CD4-positive, alpha-beta T cell treated with Interferon alpha-2 for 1 hour (primary cell): ENCODE measurements around the gene SLCO2A1.

ENCODE experiments used
- DNase-seq, 2 donors: peaks; one replicate each; pipeline ENCODE4 v3.0.0-alpha.2; 2020 to 2022

Gene SLCO2A1

DNA sequence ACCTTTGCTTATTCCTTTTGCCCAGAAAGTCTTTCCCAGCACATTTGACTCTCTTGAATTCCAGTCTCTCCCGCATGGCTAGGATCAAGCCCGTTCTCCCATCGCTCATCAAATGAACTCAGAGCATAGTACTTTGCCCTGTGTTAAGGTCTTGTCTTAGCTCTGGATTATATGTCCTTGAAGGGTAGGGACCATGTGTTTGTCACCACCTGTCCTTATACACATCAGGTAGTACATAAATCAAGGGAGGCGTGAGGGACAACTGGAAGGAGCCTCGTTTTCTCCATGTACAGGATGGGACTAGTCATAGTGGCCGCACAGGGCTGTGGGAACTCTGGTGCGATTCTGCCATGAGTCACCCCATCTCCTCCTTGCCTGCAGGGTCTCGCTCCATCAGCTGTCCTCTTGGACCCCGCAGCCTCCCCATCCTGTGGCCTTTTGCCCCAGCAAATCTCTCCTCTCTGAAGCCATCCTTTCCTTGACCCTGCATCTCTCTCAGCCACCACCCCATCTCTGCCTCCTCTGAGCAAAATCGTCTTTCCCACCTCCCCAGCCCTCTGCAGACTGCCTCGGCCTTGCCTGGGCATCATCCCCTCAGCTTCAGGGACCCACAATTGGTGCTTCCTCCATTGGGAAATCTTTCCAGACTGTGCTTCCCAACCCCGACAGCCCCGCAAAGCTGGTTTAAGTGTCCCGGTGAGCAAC lies 100.7 kb downstream of the SLCO2A1 start:
- DNase-seq: no peak

DNA sequence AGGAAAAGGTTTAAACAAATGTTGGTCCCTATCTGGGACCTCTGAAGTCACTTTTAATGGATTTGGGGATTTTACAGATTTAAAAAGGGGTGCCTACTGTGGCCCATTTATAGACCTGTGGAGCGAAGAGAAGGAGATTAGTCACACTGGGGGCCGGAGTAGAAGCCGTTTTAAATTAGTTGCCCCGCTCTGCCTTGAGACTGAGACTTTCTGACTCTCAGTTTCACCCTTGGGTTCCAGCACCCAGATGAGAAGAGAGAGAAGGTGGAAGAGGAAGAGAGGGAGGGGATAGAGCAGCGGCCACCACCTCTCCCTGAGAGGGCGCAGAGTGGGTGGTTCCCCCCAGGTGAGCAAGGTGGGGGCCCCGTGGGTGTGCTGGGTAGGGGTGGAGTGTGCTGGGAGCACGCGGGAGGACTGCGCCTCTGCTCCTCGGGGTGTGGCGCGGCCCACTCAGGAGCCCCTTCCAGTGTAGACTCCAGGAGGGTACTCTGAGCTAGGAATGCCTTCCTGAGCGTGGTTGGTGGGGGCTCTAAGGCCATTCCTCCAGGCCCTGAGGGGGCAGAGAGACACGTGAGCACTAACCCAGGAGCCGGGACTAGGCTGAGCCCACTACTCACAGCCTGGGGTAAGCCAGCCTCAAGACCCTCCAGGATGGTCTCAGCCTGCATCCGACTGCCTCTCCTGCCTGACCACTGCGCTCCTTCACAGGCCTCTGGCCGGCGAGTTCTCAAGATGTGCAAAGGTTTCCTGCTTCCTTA lies 101.4 kb downstream of the SLCO2A1 start:
- no peak for DNase-seq

DNA sequence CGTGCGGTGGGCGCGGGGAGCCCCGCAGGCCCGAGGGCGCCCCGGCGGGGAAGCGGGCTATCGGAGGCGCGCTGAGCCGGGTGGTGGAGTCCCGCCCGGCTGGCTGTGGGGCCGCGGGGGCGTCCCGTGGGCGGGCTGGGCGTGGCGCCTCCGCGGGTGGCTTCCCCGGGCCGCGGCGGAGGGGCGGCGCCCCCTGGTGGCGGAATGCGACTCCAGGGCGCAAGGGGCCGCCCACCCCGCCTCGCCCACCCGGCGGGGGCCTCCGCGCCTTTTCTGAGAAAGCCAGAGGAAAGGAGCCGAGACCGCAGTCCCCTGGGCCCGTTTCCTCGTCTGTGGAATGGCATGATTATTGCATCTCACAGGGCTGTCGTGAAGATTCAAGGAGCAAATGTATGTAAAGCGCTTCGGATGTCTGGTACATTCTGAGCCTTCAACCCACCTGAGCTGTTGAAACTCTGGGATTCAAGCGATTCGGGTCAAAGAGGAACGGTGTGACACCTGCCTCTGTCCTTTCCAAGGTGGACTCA lies 102.1 kb downstream of the SLCO2A1 start:
- DNase-seq: peak; percentile 67 to 77

DNA sequence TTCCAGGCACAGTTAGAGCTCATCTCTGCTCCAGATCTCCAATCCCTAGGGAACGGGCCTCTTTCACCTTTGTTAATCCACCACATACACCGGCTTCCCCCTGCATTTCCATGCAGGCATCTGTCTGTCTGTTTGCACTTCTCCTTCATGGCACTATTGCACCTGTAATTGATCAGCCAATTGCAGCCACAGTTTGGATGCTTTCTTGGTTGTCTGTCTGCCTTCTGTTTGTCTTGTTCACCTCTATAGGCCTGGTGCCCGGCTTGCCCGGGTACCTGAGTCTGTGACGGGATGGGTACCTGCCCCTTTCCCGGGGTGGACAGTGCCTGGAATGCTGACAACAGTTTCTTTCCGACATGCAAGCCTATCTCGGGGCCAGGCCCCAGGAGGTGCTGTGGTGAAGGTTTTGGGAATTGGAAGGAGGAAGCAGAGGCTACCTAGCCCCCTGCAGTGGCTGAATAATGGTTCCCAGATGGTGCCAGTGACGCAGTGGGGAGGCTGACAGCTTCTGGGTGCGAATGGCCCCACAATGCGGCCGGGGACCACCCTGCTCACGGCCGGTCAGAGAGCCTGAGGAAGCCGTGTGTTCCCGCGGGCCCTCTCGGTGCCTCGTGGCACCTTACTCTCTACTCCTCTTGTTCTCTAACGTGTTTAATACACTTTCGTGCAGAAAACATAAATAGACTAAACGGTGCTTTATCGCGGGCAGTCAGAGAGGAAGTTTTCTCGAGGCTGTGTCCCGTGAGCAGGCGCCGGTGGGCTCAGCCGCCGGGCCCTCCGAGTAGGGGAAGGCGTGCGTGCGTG lies 102.8 kb downstream of the SLCO2A1 start:
- no peak for DNase-seq

DNA sequence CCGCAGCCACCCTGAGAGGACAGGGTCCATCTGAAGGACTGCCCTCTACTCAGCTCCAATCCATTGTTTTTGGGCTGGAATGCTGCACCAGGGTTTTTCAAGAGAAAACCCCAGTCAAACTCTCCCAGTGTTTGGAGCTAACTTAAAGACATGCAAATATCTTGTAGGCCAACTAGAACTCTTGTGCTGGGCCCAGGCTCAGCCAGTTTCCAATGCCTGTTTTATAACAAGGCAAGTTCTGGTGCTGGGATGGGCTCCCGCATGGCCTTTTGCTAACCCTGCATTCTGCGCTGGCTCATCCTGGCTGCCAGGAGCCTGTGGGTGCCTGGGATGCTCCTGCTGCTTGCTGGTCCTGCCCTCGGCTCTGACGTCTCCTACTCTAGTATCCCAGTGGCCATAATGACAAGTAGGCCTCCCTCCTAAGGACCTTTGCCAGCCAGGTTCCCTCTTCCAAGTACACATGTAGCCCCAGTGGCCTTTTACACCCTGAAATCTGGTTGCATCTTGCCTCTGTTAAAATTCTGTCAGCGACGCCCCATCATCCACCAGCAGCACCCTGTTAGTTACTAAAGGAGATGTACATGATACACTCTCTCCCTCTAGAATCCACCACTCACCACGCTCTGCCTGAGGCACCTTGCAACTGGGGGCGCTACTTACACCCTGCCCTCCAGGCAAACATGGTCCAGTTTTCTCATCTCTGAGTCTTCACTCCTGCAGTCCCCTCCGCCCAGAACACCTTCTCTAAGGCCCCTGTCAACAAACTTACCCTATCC lies 103.6 kb downstream of the SLCO2A1 start:
- DNase-seq: no peak

DNA sequence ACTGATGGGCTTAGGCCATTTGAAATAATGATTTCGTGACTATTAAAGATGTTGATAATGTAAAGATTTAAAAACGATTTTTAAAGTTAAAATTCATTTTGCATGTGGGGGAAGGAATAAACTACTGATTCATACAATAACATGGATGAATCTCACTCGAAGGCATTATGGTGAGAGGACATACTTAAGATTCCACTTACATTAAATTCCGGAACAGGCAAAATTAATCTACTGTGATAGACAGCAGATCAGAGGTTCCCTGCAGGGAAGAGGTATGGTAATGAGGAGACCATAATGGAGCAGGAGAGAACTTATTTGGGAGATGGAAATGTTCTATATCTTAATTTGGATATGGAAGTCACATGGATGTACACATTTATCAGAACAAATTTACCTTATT lies 105.7 kb downstream of the SLCO2A1 start:
- no peak for DNase-seq

DNA sequence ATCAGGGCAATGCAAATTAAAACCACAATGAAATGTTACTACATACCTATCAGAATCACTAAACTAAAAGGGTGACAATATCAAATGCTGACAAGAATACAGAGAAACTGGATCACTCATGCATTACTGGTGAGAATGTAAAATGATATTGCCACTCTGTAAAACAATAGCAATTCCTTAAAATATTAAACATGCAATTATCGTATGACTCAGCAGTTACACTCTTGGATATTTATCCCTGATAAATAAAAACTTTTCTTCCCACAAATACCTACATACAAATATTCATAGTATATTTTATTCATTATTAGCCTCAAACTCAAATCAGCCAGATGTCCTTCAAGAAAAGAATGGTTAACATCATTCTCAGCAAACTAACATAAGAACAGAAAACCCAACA lies 108.1 kb downstream of the SLCO2A1 start:
- DNase-seq: no peak

DNA sequence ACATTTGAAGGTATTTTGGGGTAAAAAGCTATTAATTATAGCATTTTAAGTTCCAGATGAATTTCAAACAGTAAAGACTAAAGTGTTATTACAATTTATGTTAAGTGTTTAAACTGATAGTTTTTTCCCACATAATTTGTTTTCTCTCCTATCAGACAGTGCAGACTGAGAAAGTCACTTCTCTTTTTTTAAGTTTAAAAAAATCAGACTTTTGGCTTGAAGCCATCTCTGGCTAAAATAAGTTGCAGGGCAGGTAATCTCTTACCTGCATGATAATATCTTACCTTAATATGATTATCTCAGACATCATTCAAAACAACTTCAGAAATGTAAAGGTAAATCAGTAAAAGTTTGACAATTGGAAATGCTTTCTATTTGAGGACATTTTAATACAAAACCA lies 112.6 kb downstream of the SLCO2A1 start:
- DNase-seq: no peak

DNA sequence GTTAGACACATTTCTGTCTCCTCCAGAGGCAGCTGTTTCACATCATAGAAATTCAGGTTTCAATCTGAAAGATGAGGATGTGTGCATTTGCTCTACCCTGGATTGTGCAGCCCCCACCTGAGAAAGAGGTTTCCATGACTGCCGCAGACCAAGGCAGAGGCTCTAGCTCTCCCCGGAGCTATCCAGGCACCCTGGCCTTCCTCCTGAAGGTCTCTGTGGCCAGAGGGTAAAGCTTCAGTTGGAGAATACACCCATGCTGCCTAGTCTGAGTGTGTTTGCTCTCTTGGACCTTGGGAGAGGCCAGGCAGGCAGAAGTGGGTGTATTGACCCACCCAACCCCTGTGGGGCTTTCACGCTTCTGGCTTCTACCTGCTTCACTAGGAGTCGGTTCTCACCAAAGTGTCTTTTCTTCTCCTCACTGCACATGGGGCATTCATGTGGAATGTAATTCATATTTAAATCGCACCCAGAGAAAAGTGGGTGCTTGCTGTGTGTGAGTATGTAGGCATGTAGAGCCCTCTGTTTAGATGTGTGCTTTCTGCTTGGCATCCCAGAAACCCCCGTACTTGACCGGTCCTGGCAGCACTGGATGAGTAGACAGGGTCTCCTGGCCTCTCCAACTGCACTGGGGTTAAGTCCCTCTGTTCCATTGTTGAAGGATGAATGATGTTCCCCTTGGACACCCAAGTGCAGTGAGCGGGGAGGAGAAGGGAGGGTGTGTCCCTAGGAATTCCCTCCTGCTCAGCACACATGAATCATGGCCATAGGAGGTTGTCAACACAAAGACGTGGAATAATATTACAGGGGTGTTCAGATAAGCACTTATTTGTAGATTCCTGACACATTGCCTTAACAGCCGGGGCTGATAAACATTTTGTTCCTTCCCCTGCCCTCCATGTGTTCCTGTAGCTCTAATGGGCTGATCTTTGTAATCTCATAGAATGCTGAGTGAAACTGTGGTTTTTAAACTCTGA lies 113.8 kb downstream of the SLCO2A1 start:
- no peak for DNase-seq

DNA sequence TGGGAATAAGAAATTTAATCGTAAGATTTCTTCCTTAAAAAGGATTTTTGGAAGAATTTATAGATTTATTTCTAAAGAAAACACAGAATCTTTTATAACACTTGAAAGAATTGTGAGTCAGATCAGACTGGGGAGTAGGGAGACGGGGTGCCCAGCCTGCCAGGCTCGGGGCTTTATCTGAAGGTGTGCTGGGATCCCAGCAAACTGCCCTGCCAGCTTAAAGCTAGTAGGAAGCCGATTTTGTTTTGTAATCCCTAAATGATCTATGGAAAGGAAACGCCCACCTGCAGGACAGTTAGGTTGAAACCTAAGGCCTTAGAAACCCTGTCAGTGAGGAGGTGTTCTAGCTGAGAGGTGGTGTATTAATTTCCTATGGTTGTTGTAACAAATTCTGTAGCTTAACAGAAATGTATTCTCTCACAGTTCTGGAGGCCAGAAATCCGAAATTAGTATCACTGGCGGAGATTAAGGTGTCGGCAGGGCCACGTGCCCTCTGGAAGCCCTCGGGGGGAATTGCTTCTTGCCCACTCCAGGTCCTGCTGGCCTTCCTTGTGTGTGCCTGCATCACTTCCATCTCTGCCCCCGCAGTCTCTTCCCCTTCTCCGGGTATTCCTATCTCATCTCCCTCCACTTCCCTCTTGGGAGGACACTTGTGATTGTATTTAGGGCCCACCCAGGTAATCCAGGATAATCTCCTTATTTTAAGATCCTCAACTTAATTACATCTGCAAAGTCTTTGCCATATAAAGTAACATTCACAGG lies 114.7 kb downstream of the SLCO2A1 start:
- DNase-seq: no peak

DNA sequence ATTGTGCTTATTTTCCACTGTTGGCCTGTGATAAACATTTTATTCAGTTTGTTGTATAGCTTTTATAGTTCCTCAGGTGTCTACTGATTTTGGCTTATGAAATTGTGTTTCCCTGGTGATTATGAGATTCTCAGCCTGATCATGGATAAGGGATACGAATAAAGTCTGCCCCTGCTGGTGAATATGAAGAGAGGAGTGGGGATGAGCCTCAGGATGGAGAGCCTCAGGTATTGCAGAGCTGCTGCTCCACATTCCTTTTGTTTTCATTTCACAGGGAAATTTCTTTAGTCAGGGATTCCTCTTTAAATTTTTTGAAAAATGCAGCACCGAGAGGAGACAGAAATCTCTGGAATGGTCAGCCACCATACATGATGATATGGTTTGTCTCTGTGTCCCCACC lies 119.3 kb downstream of the SLCO2A1 start:
- DNase-seq: no peak

DNA sequence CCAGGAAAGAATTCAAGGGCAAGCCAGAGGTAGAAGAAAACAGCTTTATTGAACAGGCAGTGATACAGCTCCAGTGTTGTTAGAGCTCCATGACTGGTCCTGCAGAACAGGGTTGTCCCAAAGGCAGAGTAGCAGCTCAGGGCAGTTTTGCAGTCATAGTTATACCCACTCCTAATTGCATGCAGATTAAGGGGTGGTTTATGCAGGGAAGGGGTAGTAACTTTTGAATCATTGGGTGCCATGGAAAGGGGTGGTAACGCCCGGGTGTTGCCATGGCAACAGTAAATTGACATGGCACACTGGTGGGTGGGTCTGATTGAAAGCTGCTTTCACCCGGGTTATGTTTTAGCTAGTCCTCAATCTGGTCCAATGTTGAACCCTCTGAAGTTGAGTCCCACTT lies 124.3 kb downstream of the SLCO2A1 start:
- no peak for DNase-seq

DNA sequence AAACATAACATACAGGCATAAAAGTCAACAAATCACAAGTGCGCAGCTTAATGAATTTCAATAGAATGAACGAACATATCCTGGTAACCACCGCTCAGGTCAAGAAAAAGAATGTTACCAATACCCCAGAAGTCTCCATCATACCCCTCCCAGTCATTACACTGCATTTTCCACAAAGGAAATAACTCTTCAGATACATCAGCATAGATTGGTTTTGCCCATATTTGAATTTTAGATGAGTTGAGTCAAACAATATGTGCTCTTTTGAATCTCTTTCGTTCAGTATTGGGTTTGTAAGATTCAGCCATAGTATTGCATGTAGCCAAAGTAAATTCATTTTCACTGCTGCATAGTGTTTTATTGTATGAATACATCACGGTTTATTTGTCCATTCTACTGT lies 127.9 kb downstream of the SLCO2A1 start:
- DNase-seq: no peak

DNA sequence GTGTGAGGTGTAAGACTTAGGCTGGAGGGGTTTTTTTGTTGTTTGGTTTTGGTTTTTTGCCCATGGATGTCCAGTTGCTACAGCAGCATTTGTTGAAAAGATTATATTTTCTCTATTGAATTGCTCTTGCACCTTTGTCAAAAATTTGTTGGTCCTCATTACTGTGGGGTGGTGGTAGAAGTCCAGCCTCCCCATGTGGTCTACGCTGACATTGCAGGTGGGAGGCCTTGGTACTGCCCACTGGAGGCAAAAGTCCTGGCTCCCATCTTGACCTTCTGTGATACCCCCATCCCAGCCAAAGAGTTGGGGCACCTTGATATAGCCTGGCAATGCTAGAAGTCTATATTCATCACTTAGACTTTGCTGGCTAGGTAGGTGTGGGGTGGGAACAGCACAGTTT lies 128.6 kb downstream of the SLCO2A1 start:
- no peak for DNase-seq

DNA sequence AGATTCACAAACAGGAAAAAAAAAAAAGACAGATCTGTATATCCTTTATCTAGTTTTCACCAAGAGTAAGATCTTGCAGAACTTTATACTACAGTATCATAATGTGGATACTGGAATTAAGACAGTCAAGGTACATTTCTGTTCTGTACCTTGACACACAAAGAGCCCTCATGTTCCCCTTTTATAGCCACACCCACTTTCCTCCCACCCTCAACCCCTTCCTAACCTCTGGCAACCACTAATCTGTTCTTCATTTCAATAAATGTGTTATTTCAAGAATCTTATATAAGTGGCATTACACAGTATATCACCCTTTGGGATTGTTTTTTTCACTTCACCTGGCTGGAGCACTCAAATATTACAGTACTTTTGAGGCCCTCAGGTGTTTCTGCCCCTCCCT lies 130.4 kb downstream of the SLCO2A1 start:
- no peak for DNase-seq

DNA sequence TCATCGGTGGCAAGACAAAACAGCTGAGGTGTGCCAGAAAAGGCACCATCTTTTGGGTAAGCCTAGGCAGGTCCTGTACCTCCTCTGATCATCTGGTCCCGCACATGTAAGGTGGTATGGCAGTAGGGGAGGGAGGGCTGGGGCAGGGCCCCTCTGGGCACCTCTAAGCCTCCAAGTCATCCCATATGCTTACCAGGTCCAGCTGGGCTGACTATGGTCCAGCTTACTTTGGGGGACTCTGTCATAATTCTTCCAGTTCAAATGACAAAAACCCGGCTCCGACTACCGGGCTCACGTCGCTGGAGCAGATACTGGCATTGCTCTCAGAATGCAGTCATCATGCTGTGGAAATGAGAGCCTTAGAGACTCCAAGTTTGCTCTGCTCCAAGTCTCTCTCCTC lies 132.2 kb downstream of the SLCO2A1 start:
- DNase-seq: no peak

DNA sequence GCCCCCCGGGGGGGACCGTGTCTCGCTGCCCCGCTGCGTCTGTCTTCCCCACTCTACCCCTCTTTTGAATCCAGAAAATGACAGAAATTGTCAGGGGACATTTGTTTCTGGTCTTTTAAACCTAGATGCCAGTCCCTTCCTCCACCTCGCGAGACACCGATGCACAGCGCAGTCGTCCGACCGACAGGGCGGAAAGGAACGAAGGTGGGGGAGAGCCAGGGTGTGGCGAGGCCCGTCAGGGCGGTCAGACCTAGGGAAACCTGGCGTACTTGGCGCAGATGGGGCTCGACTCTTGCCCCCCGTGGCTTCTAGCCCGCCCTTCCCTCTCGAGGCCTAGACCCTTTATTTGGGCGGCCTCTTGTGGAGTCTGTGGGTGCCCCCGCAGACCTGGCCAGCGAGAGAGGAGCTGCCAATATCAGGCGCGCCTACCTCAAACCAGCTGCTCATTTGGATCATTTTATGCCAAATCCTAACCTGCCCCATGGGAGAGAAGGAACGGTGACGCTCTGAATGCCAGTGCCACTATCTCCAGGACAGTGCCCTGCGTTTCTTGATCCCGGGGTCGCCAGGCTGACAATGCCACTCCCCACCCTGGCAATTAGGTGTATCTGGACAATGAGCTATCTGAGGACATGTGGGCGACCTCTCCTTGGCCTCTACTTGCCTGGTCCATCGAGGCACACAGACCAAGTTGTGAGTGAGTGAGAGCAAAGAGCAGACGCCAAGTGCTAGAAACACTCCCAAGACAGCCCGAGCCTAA lies 133.5 kb downstream of the SLCO2A1 start:
- no peak for DNase-seq

DNA sequence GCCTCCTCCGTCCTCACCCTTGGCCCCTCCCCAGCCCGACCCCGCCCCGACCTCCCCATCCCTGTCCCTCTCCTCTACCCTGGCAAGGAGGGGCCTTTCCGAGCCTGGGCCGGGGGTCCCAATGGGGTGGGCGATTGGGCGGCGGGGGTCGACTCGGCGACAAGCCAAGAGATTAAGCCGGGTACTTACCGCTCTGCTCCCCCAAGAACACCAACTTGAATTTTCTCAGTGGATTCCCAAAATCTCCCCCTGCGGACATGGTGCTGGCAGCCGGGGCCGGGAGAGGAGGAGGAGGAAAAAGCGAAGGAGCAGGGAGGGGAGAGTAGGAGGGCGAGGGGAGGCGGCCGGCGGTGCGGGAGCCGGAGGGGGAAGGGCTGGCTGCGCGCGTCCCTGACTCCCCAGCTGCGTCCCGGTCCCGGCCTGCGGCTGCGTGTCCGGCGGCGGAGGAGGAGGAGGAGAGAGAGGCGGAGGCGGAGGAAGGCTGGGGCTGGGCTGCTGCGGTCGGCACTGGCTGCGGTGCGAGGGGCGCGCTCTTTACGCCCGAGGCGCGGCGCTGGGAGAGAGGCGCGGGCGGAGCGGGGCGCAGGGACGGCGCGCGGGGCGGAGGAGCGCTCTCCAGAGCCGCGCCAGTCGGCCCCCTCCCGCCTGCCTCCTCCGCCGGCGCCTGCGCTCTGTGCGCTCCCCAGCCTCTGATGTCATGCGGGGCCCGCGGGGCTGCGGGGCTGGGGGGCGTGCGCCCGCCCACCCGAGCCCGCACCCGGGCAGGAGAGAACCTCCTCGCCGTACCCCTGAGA lies 134.3 kb downstream of the SLCO2A1 start, which contains the start of gene RAB6B:
Gene RAB6B, minus strand, starts transcription at position 675 of the 794 bp plus-strand sequence. Its CDS starts 416 bp downstream, at position 259.
- no peak for DNase-seq
